ENCODE measurements around the gene RFTN2. TPM values are rescaled to one million over a fixed set of nuclear protein-coding genes. Genes with fewer than 3 reads are reported as not detected.
A peak's percentile ranks its signal among the peaks of the same experiment; 100 is the strongest.

RFTN2 gene
- total and polyA plus RNA-seq, 2 of the 13 experiments (the other 11 are each of a cell fraction or from before 2014, with no cell fraction given) = not detected

DNA sequence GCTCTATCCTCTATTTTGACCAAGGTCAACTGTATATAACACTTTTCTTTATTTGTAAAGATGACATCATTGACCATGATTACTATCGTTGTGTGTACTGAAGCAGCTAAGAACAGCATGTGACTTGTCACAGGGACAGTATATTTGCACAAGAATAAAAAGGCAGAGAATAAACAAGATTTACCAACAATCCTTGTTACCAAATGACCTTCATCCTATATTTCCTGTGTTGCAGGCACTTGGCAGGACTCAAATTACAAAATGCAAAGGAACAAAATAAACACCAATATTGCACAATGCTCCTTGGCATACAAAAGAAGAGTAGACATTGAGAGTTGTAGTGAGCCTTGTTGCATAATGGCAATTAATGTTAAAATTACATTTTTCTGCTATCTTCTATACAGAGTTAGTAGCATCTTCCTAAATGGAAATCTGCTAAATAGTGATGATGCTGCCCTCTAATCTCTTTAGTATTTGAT lies 61.8 kb downstream of the RFTN2 start (continued):
- no peak for TF ChIP-seq ZNF713 (CRISPR knock-in tag; IDR thresholded peaks at IDR 0.05)
- TF ChIP-seq MLLT10 (CRISPR knock-in tag; IDR thresholded peaks at IDR 0.05) = no peak
- TF ChIP-seq, protein P1, sequence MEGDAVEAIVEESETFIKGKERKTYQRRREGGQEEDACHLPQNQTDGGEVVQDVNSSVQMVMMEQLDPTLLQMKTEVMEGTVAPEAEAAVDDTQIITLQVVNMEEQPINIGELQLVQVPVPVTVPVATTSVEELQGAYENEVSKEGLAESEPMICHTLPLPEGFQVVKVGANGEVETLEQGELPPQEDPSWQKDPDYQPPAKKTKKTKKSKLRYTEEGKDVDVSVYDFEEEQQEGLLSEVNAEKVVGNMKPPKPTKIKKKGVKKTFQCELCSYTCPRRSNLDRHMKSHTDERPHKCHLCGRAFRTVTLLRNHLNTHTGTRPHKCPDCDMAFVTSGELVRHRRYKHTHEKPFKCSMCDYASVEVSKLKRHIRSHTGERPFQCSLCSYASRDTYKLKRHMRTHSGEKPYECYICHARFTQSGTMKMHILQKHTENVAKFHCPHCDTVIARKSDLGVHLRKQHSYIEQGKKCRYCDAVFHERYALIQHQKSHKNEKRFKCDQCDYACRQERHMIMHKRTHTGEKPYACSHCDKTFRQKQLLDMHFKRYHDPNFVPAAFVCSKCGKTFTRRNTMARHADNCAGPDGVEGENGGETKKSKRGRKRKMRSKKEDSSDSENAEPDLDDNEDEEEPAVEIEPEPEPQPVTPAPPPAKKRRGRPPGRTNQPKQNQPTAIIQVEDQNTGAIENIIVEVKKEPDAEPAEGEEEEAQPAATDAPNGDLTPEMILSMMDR (CRISPR knock-in tag; IDR thresholded peaks at IDR 0.05) = no peak
- TF ChIP-seq IRF2 (CRISPR knock-in tag; IDR thresholded peaks at IDR 0.05) = peak; percentile 98
- TF ChIP-seq, protein P2, sequence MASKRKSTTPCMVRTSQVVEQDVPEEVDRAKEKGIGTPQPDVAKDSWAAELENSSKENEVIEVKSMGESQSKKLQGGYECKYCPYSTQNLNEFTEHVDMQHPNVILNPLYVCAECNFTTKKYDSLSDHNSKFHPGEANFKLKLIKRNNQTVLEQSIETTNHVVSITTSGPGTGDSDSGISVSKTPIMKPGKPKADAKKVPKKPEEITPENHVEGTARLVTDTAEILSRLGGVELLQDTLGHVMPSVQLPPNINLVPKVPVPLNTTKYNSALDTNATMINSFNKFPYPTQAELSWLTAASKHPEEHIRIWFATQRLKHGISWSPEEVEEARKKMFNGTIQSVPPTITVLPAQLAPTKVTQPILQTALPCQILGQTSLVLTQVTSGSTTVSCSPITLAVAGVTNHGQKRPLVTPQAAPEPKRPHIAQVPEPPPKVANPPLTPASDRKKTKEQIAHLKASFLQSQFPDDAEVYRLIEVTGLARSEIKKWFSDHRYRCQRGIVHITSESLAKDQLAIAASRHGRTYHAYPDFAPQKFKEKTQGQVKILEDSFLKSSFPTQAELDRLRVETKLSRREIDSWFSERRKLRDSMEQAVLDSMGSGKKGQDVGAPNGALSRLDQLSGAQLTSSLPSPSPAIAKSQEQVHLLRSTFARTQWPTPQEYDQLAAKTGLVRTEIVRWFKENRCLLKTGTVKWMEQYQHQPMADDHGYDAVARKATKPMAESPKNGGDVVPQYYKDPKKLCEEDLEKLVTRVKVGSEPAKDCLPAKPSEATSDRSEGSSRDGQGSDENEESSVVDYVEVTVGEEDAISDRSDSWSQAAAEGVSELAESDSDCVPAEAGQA (IDR thresholded peaks at IDR 0.05; ENCODE audit: low read depth) = peak; percentile 35; the same call in 1 of the 2 replicates
- TF ChIP-seq, protein P2 (CRISPR knock-in tag; IDR thresholded peaks at IDR 0.05; ENCODE audit: borderline replicate concordance) = no peak
- peak; percentile 98 for TF ChIP-seq ZNF792 (CRISPR knock-in tag; IDR thresholded peaks at IDR 0.05)
- TF ChIP-seq ELF4 (CRISPR knock-in tag; IDR thresholded peaks at IDR 0.05; ENCODE audit: borderline replicate concordance) = peak; percentile 96
- TF ChIP-seq RAD51 (IDR thresholded peaks at IDR 0.05; ENCODE audit: borderline replicate concordance) = peak; percentile 88
- TF ChIP-seq, protein P3, sequence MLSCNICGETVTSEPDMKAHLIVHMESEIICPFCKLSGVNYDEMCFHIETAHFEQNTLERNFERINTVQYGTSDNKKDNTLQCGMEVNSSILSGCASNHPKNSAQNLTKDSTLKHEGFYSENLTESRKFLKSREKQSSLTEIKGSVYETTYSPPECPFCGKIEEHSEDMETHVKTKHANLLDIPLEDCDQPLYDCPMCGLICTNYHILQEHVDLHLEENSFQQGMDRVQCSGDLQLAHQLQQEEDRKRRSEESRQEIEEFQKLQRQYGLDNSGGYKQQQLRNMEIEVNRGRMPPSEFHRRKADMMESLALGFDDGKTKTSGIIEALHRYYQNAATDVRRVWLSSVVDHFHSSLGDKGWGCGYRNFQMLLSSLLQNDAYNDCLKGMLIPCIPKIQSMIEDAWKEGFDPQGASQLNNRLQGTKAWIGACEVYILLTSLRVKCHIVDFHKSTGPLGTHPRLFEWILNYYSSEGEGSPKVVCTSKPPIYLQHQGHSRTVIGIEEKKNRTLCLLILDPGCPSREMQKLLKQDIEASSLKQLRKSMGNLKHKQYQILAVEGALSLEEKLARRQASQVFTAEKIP (CRISPR knock-in tag; IDR thresholded peaks at IDR 0.05; ENCODE audit: borderline replicate concordance) = no peak
- TF ChIP-seq, protein P4, sequence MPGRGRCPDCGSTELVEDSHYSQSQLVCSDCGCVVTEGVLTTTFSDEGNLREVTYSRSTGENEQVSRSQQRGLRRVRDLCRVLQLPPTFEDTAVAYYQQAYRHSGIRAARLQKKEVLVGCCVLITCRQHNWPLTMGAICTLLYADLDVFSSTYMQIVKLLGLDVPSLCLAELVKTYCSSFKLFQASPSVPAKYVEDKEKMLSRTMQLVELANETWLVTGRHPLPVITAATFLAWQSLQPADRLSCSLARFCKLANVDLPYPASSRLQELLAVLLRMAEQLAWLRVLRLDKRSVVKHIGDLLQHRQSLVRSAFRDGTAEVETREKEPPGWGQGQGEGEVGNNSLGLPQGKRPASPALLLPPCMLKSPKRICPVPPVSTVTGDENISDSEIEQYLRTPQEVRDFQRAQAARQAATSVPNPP (CRISPR knock-in tag; IDR thresholded peaks at IDR 0.05) = no peak
- TF ChIP-seq, protein P5, sequence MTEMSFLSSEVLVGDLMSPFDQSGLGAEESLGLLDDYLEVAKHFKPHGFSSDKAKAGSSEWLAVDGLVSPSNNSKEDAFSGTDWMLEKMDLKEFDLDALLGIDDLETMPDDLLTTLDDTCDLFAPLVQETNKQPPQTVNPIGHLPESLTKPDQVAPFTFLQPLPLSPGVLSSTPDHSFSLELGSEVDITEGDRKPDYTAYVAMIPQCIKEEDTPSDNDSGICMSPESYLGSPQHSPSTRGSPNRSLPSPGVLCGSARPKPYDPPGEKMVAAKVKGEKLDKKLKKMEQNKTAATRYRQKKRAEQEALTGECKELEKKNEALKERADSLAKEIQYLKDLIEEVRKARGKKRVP (CRISPR knock-in tag; IDR thresholded peaks at IDR 0.05) = peak in 1 of 2 experiments; percentile 96; a peak in 2 of 4 replicates
- peak; percentile 96 for TF ChIP-seq POGZ (CRISPR knock-in tag; IDR thresholded peaks at IDR 0.05)
- peak; percentile 100 for TF ChIP-seq SIX1 (CRISPR knock-in tag; IDR thresholded peaks at IDR 0.05; ENCODE audit: borderline replicate concordance)
- no peak for TF ChIP-seq POLR2A (IDR thresholded peaks at IDR 0.05; ENCODE audit: insufficient read depth in 1 of 2, low read depth in 2 of 2, low read length in 2 of 2)
- TF ChIP-seq ONECUT2 (CRISPR knock-in tag; IDR thresholded peaks at IDR 0.05) = no peak
- no peak for TF ChIP-seq MYC (CRISPR knock-in tag; IDR thresholded peaks at IDR 0.05; ENCODE audit: borderline replicate concordance)
- peak; percentile 97 for TF ChIP-seq TRIM24 (CRISPR knock-in tag; IDR thresholded peaks at IDR 0.05)
- TF ChIP-seq SMAD1 (CRISPR knock-in tag; IDR thresholded peaks at IDR 0.05; ENCODE audit: borderline replicate concordance, low read depth) = no peak
- no peak for TF ChIP-seq TAF1 (CRISPR knock-in tag; IDR thresholded peaks at IDR 0.05)

Data from HepG2 (cell line).